Neural cell (in vitro differentiated cells): Measurements from ENCODE around the gene RNF181.

Experiments used
- CTCF ChIP-seq: fragments of 450-650 bp; IDR thresholded peaks from 2 replicates; pipeline ENCODE4 v1.5.1; 2014; ENCODE audit warnings: antibody characterized with exemption, mild to moderate bottlenecking, moderate library complexity; ENCODE audit not compliant: poor library complexity, severe bottlenecking
- MXI1 ChIP-seq: fragments of 450-650 bp; conservative IDR thresholded peaks from 2 replicates; pipeline ENCODE4 v1.6.1; 2014; ENCODE audit warnings: antibody characterized with exemption, mild to moderate bottlenecking; ENCODE audit not compliant: poor library complexity, severe bottlenecking

- no peak for TF ChIP-seq MXI1
- TF ChIP-seq CTCF: no peak
Measured at GRCh38 chr2:85550486-85550885, 45.1 kb upstream of the RNF181 start.
